Right ventricle myocardium inferior (tissue), 1 donor: ENCODE results near the gene ERMP1. TPM values are rescaled to one million over a fixed set of nuclear protein-coding genes. Genes with fewer than 3 reads are reported as not detected.
A peak's percentile ranks its signal among the peaks of the same experiment; 100 is the strongest.

Experiments
- ATAC-seq: fragments of 200-7000 bp; cut with Tn5 transposase; one replicate; pipeline ENCODE4 v1.9.1; 2020; ENCODE audit warnings: mild to moderate bottlenecking, moderate library complexity
- DNase-seq: peaks from one replicate; pipeline ENCODE4 v3.0.0; 2021; ENCODE audit errors: missing footprints
- intact Hi-C: fragments of 100-400 bp; cut with DNase I; formaldehyde crosslinking; loops from one replicate; pipeline ENCODE4 v1.11.0; 2022
- total RNA-seq: library from RNA; stranded (reverse); fragmentation: NEBNext Ultra II Directional; extraction: Animal tissue kit (Norgen Biotek cat#: 25700); gene quantifications from one replicate; pipeline ENCODE4 v1.2.1, GENCODE V29; 2021
- donor health status: DM: no; HTN: yes; CAD: no; lungs with severe emphysema.

The ERMP1 gene
- total RNA-seq, 1 donor from 2014 or later: 19.9 TPM

GRCh38 chr9:5863092-5863746 is 30.3 kb upstream of the ERMP1 start:
- DNase-seq (no peak), ATAC-seq (peak; percentile 74)
- intact Hi-C loops: no loop called here

GRCh38 chr9:5858833-5859232 is 25.9 kb upstream of the ERMP1 start:
- intact Hi-C loops: no loop called here
- peak; percentile 47 for ATAC-seq
- no peak for DNase-seq

GRCh38 chr9:5857928-5858327 is 25.0 kb upstream of the ERMP1 start:
- ATAC-seq (no peak), DNase-seq (no peak)
- intact Hi-C loops: no loop called here

GRCh38 chr9:5854063-5854790 is 21.3 kb upstream of the ERMP1 start:
- intact Hi-C loops: no loop called here
- DNase-seq (no peak), ATAC-seq (no peak)

- no peak for ATAC-seq
- intact Hi-C loops: no loop called here
Observed at GRCh38 chr9:5853617-5854016, 20.7 kb upstream of the ERMP1 start.

GRCh38 chr9:5852987-5853386 is 20.1 kb upstream of the ERMP1 start:
- ATAC-seq (no peak), DNase-seq (no peak)
- intact Hi-C loops: no loop called here

More at GRCh38 chr9:5853617-5854016, 20.7 kb upstream of the ERMP1 start:
- no peak for DNase-seq

GRCh38 chr9:5851445-5851844 is 18.5 kb upstream of the ERMP1 start:
- ATAC-seq (no peak), DNase-seq (no peak)
- intact Hi-C loops: no loop called here

- intact Hi-C loops: no loop called here
- DNase-seq (no peak), ATAC-seq (no peak)
Observed at GRCh38 chr9:5850724-5851122, 17.8 kb upstream of the ERMP1 start.

GRCh38 chr9:5848372-5848882 is 15.5 kb upstream of the ERMP1 start:
- ATAC-seq (no peak), DNase-seq (no peak)
- intact Hi-C loops: no loop called here

GRCh38 chr9:5846501-5846921 is 13.6 kb upstream of the ERMP1 start:
- ATAC-seq: no peak

GRCh38 chr9:5846096-5846495 is 13.2 kb upstream of the ERMP1 start:
- ATAC-seq: no peak
- intact Hi-C loops: no loop called here
- no peak for DNase-seq

More at GRCh38 chr9:5846501-5846921, 13.6 kb upstream of the ERMP1 start:
- DNase-seq: no peak
- intact Hi-C loops: no loop called here

- no peak for ATAC-seq
- intact Hi-C loops: no loop called here
- DNase-seq: no peak
Observed at GRCh38 chr9:5845157-5845531, 12.2 kb upstream of the ERMP1 start.

- DNase-seq: no peak
Observed at GRCh38 chr9:5843794-5844471, 11.0 kb upstream of the ERMP1 start.

GRCh38 chr9:5842929-5843793 is 10.2 kb upstream of the ERMP1 start:
- no peak for DNase-seq
- intact Hi-C loops: no loop called here
- no peak for ATAC-seq

More at GRCh38 chr9:5843794-5844471, 11.0 kb upstream of the ERMP1 start:
- no peak for ATAC-seq
- intact Hi-C loops: no loop called here

- DNase-seq (no peak), ATAC-seq (no peak)
- intact Hi-C loops: no loop called here
Observed at GRCh38 chr9:5841771-5842573, 9.1 kb upstream of the ERMP1 start.

- no peak for ATAC-seq
- DNase-seq: no peak
- intact Hi-C loops: no loop called here
Observed at GRCh38 chr9:5840788-5841187, 7.9 kb upstream of the ERMP1 start.

- ATAC-seq: peak; percentile 28
- intact Hi-C loops: no loop called here
Observed at GRCh38 chr9:5839572-5839902, 6.6 kb upstream of the ERMP1 start.

GRCh38 chr9:5838884-5839571 is 6.1 kb upstream of the ERMP1 start:
- DNase-seq: no peak
- intact Hi-C loops: no loop called here
- ATAC-seq: peak; percentile 23

More at GRCh38 chr9:5839572-5839902, 6.6 kb upstream of the ERMP1 start:
- no peak for DNase-seq
